Ovary (tissue), 3 donors: ENCODE data around the gene NCAN.

Source experiments
- EP300 ChIP-seq: sonication (generic); formaldehyde crosslinking; IDR thresholded peaks from one replicate; pipeline ENCODE4 v1.6.1; 2017; ENCODE audit warnings: antibody characterized with exemption
- POLR2A ChIP-seq: fragments of 450-650 bp; IDR thresholded peaks from one replicate; pipeline ENCODE4 v1.6.1; 2017; ENCODE audit warnings: antibody characterized with exemption, mild to moderate bottlenecking, moderate library complexity
- TF ChIP-seq, protein P1 (sequence below), 3 donors: fragments of 450-650 bp in 2 of 3; fragments of 200-600 bp in 1 of 3; IDR thresholded peaks; one replicate each; pipeline versions ENCODE4 v1.5.1 to v1.8.0; 2016 to 2022; ENCODE audit warnings: antibody characterized with exemption in 3 of 3, mild to moderate bottlenecking in 1 of 3
- donor health status: DM: no; HTN: no; CAD: no.

GRCh38 chr19:19257137-19257536 lies 45.4 kb downstream of the NCAN start:
- no peak for TF ChIP-seq POLR2A
- TF ChIP-seq, protein P1, sequence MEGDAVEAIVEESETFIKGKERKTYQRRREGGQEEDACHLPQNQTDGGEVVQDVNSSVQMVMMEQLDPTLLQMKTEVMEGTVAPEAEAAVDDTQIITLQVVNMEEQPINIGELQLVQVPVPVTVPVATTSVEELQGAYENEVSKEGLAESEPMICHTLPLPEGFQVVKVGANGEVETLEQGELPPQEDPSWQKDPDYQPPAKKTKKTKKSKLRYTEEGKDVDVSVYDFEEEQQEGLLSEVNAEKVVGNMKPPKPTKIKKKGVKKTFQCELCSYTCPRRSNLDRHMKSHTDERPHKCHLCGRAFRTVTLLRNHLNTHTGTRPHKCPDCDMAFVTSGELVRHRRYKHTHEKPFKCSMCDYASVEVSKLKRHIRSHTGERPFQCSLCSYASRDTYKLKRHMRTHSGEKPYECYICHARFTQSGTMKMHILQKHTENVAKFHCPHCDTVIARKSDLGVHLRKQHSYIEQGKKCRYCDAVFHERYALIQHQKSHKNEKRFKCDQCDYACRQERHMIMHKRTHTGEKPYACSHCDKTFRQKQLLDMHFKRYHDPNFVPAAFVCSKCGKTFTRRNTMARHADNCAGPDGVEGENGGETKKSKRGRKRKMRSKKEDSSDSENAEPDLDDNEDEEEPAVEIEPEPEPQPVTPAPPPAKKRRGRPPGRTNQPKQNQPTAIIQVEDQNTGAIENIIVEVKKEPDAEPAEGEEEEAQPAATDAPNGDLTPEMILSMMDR (IDR thresholded peaks at IDR 0.05), result no peak
- no peak for TF ChIP-seq EP300
